Skeletal muscle cell (primary cell): ENCODE data around the gene LSAMP.

Source experiments
- DNase-seq: peaks from one replicate; pipeline ENCODE4 v3.0.0-alpha.2; 2010; ENCODE audit warnings: low read depth
- H3K4me3 ChIP-seq: 2 replicates; pipeline ENCODE4 v1.5.1; 2011; ENCODE audit warnings: low read depth, mild to moderate bottlenecking, control low read depth, low read length, moderate library complexity

LSAMP gene

GRCh38 chr3:116440196-116440595 lies 5.1 kb downstream of the LSAMP start:
- no peak overlapping the region for H3K4me3 ChIP-seq
- peak; percentile 78 for DNase-seq

DNA sequence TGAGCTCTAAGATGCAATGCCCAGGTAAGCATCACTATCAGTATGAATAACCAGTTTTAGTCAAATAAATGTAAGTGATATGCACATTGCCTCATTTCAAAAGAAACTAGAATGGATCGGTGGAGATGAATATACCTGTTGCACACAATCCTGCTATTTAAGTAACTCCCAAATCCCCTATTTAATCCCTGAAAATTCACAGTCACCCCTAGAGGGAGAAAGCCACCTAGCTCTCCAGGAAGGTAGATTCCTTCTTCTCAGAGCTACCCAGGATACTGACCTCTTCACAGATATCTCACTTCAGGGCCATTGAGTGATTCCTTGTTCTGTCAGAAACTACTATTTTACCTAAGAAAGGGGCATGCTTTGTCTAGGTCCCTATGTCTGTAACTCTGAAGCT lies 11.7 kb downstream of the LSAMP start:
- no peak for DNase-seq
- H3K4me3 ChIP-seq = no peak overlapping the region

DNA sequence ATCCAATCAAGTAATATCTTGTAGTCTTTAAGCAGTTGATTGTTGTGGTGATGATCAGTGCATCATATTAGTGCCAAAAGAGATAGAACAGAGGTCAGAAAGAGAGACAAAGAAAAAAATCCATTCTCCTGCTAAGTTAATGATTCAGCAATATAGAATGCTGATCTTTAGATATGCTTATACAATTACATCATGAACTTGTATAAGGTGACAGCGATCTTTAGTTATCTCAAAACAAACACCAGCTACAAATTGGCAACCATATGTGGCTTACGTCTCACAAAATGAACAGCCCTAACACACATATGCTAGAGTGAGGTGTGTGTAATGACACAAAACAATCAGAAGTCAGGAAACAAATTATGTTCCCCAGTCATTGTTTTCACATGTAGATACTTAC lies 12.5 kb downstream of the LSAMP start:
- no peak overlapping the region for H3K4me3 ChIP-seq
- DNase-seq = no peak

DNA sequence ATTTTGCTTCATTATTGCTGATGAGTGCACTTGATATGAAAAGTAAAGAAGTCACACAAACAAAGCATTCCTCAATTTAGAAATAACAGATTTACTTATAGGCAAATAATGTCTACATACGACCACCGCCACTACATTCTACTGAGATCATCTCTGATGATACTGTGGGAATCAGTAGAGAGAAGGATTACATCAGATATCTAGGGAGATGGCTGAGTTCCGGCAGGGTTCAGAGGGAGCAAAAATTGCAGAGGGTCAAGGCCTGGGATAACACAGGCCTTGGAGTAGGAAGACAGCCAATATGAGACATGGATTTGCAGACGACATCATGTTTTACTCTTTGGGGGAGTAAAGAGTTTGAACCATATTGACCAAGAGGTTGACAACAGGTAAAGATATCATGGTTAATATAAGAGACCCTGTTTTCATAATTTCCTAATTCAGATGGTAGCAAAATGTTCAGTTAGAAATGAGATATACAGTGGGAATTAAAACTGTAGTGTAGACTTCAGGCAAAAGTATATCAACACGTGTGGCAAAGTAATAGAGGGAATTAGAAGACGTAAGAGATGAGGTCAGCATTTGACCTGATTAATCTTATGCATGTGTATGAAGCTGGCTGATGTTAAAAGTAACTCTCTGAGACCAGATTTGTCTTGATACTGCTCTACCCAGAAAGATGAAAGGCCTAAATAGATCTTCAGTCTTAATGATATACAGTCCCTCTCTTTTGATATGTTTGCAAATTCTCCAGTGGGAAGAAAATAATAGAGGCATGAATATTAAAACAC lies 15.6 kb downstream of the LSAMP start:
- no peak overlapping the region for H3K4me3 ChIP-seq
- DNase-seq = no peak

DNA sequence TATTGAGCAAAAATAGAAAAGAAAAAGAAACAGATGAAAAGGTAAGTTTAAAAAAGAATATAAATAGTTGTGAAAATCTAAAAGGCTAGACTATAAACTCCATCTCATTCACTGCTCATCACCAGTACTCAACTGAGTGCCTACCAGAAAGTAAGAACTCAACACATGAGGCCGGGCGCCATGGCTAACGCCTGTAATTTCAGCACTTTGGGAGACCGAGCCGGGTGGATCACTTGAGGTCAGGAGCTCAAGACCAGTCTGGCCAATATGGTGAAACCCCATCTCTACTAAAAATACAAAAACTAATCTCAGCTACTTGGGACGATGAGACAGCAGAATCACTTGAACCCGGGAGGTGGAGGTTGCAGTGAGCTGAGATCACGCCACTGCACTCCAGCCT lies 19.3 kb downstream of the LSAMP start:
- H3K4me3 ChIP-seq = no peak overlapping the region
- DNase-seq = no peak

GRCh38 chr3:116425126-116425525 lies 20.2 kb downstream of the LSAMP start:
- no peak for DNase-seq
- no peak overlapping the region for H3K4me3 ChIP-seq

DNA sequence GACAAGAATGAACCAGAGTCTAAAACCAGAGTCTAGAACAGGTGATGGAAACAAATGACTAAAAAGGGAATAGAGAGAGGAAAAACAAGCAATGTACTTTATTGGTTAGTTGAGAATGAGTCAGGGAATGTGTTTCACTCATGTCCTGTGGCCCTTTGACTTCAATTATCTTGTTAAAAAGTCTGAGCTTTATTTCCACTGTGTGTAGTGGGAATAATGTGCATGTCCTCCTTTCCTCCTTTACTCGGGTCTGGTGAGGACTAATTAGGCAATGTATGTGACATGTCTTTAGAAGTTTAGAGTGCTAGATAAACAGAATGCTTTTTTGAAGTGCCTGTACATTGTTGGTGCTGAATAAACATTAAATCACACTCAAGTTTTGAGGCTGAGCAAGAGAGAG lies 21.3 kb downstream of the LSAMP start:
- no peak overlapping the region for H3K4me3 ChIP-seq
- DNase-seq = no peak

DNA sequence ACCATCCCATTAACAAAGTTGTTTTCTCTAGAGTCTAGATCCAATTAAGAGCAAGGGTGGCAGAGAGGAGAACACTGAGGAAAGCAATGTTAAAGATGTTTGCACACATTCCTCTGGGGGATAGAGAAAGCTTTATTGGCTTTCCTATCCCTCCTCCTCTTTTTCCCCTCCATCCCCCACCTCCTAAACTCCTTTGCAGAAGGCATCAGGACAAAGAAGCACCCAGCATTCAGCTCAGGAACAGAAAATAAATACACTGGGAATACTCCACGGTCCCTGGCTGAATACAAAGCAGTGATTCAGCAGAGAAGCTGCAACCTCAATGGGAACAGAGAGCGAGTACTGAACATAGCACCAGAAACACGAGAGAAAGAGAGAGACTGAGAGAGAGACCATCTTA lies 21.9 kb downstream of the LSAMP start:
- no peak overlapping the region for H3K4me3 ChIP-seq

DNA sequence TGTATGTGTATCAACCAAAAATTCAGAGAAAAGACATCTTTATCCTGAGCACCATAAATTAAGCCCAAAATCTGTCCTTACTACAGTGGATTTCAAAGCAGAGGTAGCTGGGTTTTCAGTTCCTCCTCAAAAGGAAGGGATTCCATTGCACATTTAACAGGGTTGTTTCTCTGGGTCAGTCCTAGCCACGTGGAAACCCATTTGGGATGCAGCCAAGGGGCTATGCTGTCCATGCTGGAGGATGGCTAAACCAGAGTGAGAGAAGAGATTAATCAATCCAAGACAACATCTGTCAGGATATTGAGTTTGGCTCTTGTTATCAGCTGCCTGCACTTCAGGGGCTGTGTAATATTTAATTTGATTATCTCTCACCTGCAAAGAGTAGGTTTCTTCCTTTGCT lies 28.1 kb downstream of the LSAMP start:
- no peak overlapping the region for H3K4me3 ChIP-seq
- DNase-seq = no peak

More for the DNA sequence above, 21.9 kb downstream of the LSAMP start:
- DNase-seq = no peak

DNA sequence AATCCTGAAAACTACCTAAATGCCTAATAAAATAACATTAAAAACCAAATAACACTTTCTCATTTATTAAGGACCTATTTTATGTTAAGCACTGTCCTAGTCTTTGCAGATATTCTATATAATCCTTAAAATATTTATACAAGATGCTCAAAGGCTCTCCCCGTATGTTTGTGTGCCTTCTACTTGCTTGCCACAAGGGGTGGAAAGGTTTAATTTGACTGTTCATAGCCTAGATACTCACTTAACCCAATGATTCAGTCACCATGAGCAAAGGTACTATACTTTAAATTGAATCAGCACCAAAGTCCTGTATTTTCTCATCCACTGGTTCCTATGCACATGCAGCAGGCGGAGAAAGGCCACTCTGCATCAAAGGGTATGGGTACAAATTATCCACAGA lies 32.0 kb downstream of the LSAMP start:
- no peak for DNase-seq

DNA sequence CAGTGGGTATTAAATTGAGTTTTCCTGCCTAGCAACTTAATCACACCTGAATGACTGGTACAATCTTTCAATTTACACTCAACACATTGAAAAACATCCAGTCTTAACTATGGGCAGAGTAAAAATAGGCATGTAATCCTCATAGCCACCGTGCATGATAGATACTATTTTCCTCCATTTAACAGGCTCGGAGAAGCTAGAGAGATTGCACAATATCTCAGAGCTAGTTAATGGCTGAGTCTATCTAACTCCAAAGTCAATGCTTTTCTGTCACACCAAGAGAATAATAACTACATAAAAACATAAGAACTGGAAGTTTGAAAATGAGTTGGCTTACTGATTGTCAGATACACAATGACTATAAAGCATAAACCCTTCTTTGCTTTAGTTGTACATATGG lies 36.8 kb downstream of the LSAMP start:
- no peak for DNase-seq
- no peak overlapping the region for H3K4me3 ChIP-seq

More for the DNA sequence above, 32.0 kb downstream of the LSAMP start:
- H3K4me3 ChIP-seq = no peak overlapping the region

GRCh38 chr3:116405231-116405630 lies 40.1 kb downstream of the LSAMP start:
- DNase-seq = no peak
- no peak overlapping the region for H3K4me3 ChIP-seq

DNA sequence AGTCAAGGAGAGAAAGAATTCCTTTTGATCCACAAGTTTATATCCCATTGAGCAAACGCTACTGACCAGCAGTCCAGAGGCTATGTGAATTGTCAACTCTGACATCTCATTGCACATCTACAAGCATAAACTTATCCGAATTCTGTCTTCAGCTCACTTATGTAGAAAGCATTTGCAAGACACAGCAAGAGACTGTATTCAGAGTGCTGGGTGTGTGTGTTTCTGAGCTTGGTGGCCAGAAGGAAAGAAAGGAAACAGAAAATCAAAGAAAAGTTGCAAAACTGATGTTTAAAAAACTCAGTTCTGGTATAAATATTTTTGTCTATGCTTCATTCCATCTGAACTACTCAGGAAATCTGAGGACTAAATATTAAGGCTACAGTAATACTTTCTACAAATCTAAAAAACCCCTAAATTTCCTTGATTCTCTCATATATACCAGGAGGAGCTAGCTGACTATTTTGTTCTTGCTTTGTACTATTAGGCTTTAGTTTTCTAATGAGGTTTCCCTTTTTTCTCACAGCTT lies 45.5 kb downstream of the LSAMP start:
- DNase-seq = no peak
- H3K4me3 ChIP-seq = no peak overlapping the region

DNA sequence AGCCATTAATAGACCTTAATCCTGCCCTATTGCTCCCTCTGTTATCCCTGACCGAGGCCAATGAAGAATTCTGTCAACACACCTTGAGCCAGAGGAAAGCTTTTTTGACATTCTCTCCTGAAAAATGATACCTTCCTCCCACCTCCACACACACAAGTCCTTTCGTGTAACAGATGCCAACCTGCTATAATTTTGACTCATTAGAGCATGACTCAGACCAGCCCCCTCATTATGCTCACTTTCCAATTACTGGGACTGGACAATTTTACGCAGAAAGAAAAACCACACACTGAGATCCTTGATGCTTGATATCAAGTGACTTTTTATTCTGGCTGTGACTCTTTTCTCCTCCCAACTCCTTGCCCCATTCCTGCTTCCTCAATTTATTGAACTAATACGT lies 50.9 kb downstream of the LSAMP start:
- DNase-seq = no peak
- no peak overlapping the region for H3K4me3 ChIP-seq

DNA sequence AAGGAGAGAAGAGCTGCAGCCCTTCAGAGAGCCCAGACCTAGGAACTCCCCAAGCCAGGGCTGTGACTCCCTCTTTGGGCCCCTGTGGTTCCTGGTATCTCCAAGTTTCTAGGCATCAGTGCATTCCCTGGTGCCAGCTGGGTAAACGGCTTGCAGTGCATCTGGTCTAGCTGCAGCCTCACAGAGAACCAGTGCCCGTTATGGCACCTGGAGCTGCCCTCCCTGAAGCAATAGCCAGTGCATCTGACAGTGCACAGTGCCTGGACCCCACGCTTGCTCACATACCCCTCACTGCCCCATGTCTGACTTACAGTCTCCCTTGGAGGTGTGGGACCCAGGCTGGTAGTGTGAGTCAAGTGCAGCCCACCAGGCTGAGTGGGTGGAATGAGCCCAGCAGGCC lies 52.1 kb downstream of the LSAMP start:
- H3K4me3 ChIP-seq = no peak overlapping the region
- DNase-seq = no peak

- H3K4me3 ChIP-seq = no peak overlapping the region
Observed at GRCh38 chr3:116392291-116392690, 53.0 kb downstream of the LSAMP start.

DNA sequence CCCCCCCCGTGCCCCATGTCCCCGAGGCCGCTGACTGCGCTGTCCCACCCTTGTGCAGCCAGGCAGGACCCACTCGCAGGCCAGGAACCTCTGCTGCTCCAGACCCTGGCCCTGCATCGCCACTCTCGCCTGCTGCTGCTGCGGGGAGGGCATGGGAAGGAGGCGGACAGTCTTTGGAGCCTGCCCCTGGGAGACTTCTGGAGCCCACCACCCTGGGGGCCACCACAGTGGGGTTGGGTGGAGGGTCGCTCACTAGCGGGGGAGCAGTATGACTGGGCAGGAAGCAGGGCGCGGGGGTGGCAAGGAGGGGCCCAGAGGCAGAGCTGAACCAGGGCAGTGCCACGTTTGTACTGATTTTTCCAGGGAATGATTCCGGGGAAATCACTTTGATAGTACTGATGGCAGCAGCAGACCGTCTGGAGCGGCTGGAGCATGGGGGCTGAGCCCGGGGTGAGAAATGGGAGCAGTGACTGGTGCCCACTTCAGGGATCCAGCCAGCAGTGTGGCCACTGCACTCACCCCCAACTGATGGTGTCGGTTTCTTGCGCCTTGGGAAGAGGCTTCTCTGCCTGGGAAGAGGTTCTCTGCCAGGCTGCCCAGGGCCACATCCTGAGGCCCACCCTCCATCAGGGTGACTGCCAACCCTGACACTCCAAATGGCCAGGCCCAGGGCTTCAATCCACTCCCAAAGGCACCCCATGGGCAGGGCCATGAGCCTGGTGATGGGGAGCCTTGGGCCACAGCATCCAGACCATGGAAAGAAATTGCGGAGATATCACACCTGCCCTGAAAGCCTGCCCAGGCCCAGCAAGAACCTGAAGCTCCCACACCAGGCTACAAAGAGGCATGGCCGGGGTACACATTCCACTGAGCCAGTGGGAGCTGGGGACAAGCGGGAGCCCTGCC lies 53.7 kb downstream of the LSAMP start:
- no peak overlapping the region for H3K4me3 ChIP-seq
- no peak for DNase-seq

More at GRCh38 chr3:116392291-116392690, 53.0 kb downstream of the LSAMP start:
- no peak for DNase-seq

- DNase-seq = no peak
- no peak overlapping the region for H3K4me3 ChIP-seq
Observed at GRCh38 chr3:116390318-116390717, 55.0 kb downstream of the LSAMP start.

- no peak overlapping the region for H3K4me3 ChIP-seq
- DNase-seq = no peak
Observed at GRCh38 chr3:116388867-116389385, 56.4 kb downstream of the LSAMP start.

DNA sequence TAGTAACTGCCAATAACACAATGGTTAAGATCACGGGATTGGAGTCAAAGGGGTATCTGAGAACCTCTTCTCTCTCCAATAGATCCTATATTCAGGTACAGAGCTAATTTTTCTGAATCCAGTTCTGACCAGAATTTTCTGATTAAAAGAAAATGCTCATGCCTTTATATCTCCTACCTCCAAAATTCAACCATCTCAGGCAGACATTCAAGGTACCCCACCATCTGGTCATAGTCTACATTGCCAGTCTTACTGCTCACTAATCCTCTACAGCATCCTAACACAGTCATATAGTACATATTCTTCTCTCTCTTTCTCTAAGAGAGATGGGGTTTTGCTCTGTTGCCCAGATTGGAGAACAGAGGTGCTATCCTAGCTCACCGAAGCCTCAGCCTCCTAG lies 59.1 kb downstream of the LSAMP start:
- no peak for DNase-seq
- H3K4me3 ChIP-seq = no peak overlapping the region
